Stimulated activated naive CD8-positive, alpha-beta T cell treated with anti-CD3 and anti-CD28 coated beads, Interleukin-15, amount 100 ng/mL, for 72 hours (primary cell): ENCODE data around the gene NEFH.

Experiments
- ATAC-seq: fragments of 150-1000 bp; cut with Tn5 transposase; 2 replicates; pipeline ENCODE4 v1.10.0; 2021; ENCODE audit warnings: mild to moderate bottlenecking, moderate library complexity
- DNase-seq, 2 donors: peaks; one replicate each; pipeline ENCODE4 v3.0.0; 2021 to 2022
- H3K27ac Mint-ChIP-seq, 2 donors: one replicate each; pipeline ENCODE4 v1.8.0; 2022; ENCODE audit warnings: mild to moderate bottlenecking in 2 of 2, mixed read lengths in 2 of 2, moderate library complexity in 2 of 2
- H3K27me3 Mint-ChIP-seq: one replicate; pipeline ENCODE4 v1.8.0; 2022; ENCODE audit warnings: mixed read lengths
- H3K4me1 Mint-ChIP-seq: one replicate; pipeline ENCODE4 v1.8.0; 2022; ENCODE audit warnings: mild to moderate bottlenecking, mixed read lengths
- H3K4me3 Mint-ChIP-seq, 2 donors: one replicate each; pipeline ENCODE4 v1.8.0; 2022; ENCODE audit warnings: mild to moderate bottlenecking in 2 of 2, mixed read lengths in 2 of 2, moderate library complexity in 1 of 2
- H3K9me3 Mint-ChIP-seq, 2 donors: one replicate each; pipeline ENCODE4 v1.8.0; 2022; ENCODE audit warnings: mixed read lengths in 2 of 2

The NEFH gene

GRCh38 chr22:29451863-29452262 is 28.2 kb upstream of the NEFH start:
- ATAC-seq (no peak), DNase-seq (no peak)
- Mint-ChIP-seq H3K27me3 (no peaks in the 10 kb centered on the region), H3K4me1 (no peaks in the 10 kb centered on the region), H3K27ac (peak overlapping the region in 1 of 2 donors; percentile 22), H3K9me3 (no peaks in the 10 kb centered on the region), H3K4me3 (no peak overlapping the region)

- no peak for DNase-seq
- Mint-ChIP-seq H3K27ac (no peak overlapping the region), H3K9me3 (no peaks in the 10 kb centered on the region), H3K4me1 (no peaks in the 10 kb centered on the region), H3K4me3 (no peak overlapping the region), H3K27me3 (no peaks in the 10 kb centered on the region)
- ATAC-seq, result no peak
Measured at GRCh38 chr22:29454276-29454675, 25.7 kb upstream of the NEFH start.

DNA sequence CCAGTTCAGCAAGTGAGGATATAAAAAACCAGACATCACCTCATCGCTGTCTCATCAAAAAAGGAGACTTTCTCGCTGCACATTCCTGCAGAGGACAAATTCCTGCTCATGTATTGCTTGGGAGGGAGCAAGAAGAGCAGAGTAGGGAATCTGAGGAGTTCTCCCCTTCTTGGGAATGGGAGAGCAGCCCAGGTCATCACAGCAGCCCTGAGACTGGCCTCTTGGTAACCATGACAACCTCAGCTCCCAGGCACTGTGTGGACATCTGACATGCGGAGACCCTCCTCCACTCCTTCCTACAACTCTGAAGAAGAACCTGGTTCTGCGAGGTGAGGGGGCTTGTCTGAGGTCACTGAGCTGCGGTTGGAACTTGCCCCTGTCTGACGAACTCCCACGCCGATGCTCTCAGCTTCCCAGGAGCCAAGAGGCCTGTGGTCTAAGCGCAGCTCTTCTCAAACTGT is 23.8 kb upstream of the NEFH start:
- H3K27ac Mint-ChIP-seq, result no peak overlapping the region
- ATAC-seq (no peak), DNase-seq (no peak)
- H3K4me3 Mint-ChIP-seq, result no peak overlapping the region
- no peaks in the 10 kb centered on the region for H3K4me1 Mint-ChIP-seq
- no peaks in the 10 kb centered on the region for H3K9me3 Mint-ChIP-seq
- H3K27me3 Mint-ChIP-seq, result no peaks in the 10 kb centered on the region

- H3K4me1 Mint-ChIP-seq, result no peaks in the 10 kb centered on the region
- DNase-seq, result no peak
- ATAC-seq, result peak; percentile 58
- no peak overlapping the region for H3K4me3 Mint-ChIP-seq
- H3K27me3 Mint-ChIP-seq, result no peaks in the 10 kb centered on the region
- H3K27ac Mint-ChIP-seq, result no peak overlapping the region
- no peaks in the 10 kb centered on the region for H3K9me3 Mint-ChIP-seq
Measured at GRCh38 chr22:29457730-29458129, 22.3 kb upstream of the NEFH start.

DNA sequence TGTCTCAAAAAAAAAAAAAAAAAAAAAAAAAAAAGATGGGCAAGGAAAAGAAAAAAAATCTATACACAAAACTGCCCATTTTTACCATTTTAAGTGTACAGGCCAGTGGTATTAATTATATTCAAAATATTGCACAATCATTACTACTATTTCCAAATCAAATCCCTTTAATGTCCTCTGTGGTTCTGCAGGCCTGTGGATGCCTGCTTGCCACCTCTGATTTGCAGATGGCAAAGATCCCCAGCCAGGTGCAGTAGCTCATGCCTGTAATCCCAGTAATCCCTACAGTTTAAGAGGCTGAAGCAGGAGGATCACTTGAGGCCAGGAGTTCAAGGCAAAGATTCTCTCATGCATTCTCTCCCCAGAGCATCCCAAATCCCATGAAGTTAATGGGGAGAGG is 21.5 kb upstream of the NEFH start:
- H3K9me3 Mint-ChIP-seq, result no peaks in the 10 kb centered on the region
- DNase-seq (no peak), ATAC-seq (no peak)
- H3K4me1 Mint-ChIP-seq, result no peaks in the 10 kb centered on the region
- H3K27ac Mint-ChIP-seq, result no peak overlapping the region
- H3K4me3 Mint-ChIP-seq, result no peak overlapping the region
- no peaks in the 10 kb centered on the region for H3K27me3 Mint-ChIP-seq

GRCh38 chr22:29459773-29460172 is 20.2 kb upstream of the NEFH start:
- ATAC-seq, result no peak
- Mint-ChIP-seq H3K4me1 (no peaks in the 10 kb centered on the region), H3K27ac (no peak overlapping the region), H3K27me3 (no peaks in the 10 kb centered on the region), H3K4me3 (no peak overlapping the region), H3K9me3 (no peaks in the 10 kb centered on the region)
- no peak for DNase-seq

DNA sequence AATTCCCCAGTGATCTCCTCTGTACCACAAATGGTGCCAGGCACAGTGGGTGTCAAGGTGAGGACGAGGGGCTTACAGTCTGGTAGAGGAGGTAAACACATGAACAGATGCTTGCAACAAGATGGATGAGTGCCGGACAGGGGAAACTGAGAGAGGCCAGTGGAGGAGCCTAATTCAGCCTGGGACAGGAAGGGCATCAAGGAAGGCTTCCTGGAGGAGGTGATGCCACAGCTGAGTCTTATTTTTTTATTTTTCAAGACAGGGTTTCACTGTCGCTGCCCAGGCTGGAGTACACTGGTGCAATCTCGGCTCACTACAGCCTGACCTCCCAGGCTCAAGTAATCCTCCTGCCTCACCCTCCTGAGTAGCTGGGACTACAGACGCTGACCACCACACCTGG is 18.8 kb upstream of the NEFH start:
- Mint-ChIP-seq H3K9me3 (no peaks in the 10 kb centered on the region), H3K27me3 (no peaks in the 10 kb centered on the region), H3K4me3 (no peak overlapping the region), H3K27ac (no peak overlapping the region), H3K4me1 (no peaks in the 10 kb centered on the region)
- DNase-seq (no peak), ATAC-seq (no peak)

- Mint-ChIP-seq H3K4me3 (no peak overlapping the region), H3K27ac (no peak overlapping the region), H3K9me3 (no peaks in the 10 kb centered on the region), H3K4me1 (no peaks in the 10 kb centered on the region), H3K27me3 (peaks cover under 1% of the 10 kb centered on the region)
- ATAC-seq, result no peak
- no peak for DNase-seq
Measured at GRCh38 chr22:29463629-29464028, 16.4 kb upstream of the NEFH start.

- no peaks in the 10 kb centered on the region for H3K9me3 Mint-ChIP-seq
- H3K27me3 Mint-ChIP-seq, result peaks cover 9% of the 10 kb centered on the region
- no peak overlapping the region for H3K4me3 Mint-ChIP-seq
- no peaks in the 10 kb centered on the region for H3K4me1 Mint-ChIP-seq
- DNase-seq (no peak), ATAC-seq (no peak)
- peak overlapping the region in 1 of 2 donors; percentile 52 for H3K27ac Mint-ChIP-seq
Measured at GRCh38 chr22:29464581-29464980, 15.4 kb upstream of the NEFH start.

GRCh38 chr22:29469755-29470154 is 10.3 kb upstream of the NEFH start:
- H3K4me1 Mint-ChIP-seq, result peaks cover 5% of the 10 kb centered on the region
- H3K9me3 Mint-ChIP-seq, result no peaks in the 10 kb centered on the region
- peak overlapping the region; percentile 56 to 67 for H3K4me3 Mint-ChIP-seq
- DNase-seq (no peak), ATAC-seq (no peak)
- no peak overlapping the region for H3K27ac Mint-ChIP-seq
- peaks cover 53% of the 10 kb centered on the region for H3K27me3 Mint-ChIP-seq

- no peak overlapping the region for H3K27ac Mint-ChIP-seq
- peak; percentile 70 to 74 for DNase-seq
- H3K4me3 Mint-ChIP-seq, result peak overlapping the region; percentile 56 to 67
Measured at GRCh38 chr22:29470159-29470855, 9.7 kb upstream of the NEFH start.

DNA sequence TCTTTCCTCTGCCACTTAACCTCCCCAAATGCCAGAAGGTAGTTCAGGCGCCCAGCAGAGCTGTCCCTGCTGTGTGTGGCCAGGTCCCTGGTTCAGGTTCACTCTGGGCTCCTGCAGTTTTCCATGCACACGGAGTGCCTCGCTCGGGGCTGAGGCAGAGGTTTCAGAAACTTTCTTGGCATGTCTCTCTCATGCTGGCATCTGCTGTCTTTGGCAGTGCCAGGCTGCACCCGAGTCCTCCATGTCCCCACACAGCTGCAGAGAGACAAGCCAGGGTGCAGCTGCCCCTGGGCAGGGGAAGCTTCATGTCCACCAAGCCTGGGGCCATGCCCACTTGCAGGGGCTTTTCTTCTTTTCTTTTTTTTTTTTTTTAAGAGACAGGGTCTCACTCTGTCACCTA is 7.0 kb upstream of the NEFH start:
- Mint-ChIP-seq H3K27me3 (peaks cover 79% of the 10 kb centered on the region), H3K4me3 (no peak overlapping the region)

More at GRCh38 chr22:29470159-29470855, 9.7 kb upstream of the NEFH start:
- H3K9me3 Mint-ChIP-seq, result no peaks in the 10 kb centered on the region
- peak; percentile 96 for ATAC-seq
- peaks cover 5% of the 10 kb centered on the region for H3K4me1 Mint-ChIP-seq
- peaks cover 53% of the 10 kb centered on the region for H3K27me3 Mint-ChIP-seq

GRCh38 chr22:29475550-29475949 is 4.5 kb upstream of the NEFH start:
- no peak overlapping the region for H3K4me3 Mint-ChIP-seq
- no peak for ATAC-seq

More for the DNA sequence above, 7.0 kb upstream of the NEFH start:
- peaks cover 5% of the 10 kb centered on the region for H3K4me1 Mint-ChIP-seq
- no peaks in the 10 kb centered on the region for H3K9me3 Mint-ChIP-seq
- DNase-seq (no peak), ATAC-seq (no peak)
- no peak overlapping the region for H3K27ac Mint-ChIP-seq

DNA sequence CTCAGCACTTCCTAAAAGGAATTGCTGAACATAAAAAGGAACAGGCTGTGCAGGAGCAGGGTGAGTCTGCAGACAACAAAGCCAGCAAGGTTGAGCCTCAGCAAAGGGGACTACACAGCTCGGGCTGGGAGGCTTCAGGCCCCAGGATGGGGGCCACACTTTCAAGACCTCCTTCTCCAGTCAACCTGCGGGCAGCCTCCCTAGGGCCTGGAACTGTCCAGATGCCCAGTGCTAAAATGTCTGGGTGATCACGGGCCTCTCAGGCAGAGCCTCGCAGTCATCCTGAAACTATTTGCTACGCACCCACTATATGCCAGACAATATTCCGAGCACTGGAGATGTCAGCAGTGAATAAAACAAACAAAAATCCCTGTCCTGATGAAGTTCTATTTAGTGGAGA is 3.9 kb upstream of the NEFH start:
- Mint-ChIP-seq H3K4me3 (no peak overlapping the region), H3K4me1 (peaks cover 18% of the 10 kb centered on the region), H3K27ac (no peak overlapping the region), H3K27me3 (peaks cover 90% of the 10 kb centered on the region), H3K9me3 (no peaks in the 10 kb centered on the region)
- DNase-seq, result no peak
- no peak for ATAC-seq

More at GRCh38 chr22:29475550-29475949, 4.5 kb upstream of the NEFH start:
- no peaks in the 10 kb centered on the region for H3K9me3 Mint-ChIP-seq
- no peak overlapping the region for H3K27ac Mint-ChIP-seq
- H3K4me1 Mint-ChIP-seq, result peaks cover 17% of the 10 kb centered on the region
- no peak for DNase-seq
- H3K27me3 Mint-ChIP-seq, result peaks cover 89% of the 10 kb centered on the region

DNA sequence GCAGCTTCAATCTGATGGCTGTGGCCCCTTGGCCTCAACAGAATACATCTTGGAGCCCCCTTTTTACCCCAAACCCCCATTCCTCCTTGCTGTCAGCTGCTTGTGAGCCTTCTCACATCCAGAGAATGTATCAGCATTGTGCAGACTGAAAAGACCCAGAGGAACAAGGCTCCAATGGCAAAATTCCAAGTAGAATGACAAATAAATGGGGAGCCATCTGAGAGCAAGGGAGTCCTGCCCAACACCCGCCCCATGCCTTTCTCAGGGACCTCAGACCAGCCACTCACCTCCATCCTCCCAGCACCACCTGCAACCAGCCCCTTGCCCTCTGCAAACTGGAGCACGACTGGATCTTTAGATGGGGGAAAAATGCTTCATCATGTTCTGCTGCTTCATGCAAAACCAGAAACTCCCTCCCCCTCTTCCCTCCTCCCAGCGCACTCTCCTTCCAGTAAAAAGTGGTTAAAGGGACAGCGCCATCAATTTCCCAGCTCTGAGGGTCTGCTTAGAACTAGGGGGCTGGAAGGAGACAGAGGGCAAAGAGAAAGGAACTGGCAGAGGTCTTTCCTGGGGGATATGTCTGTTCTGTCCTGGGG is 2.2 kb upstream of the NEFH start:
- H3K4me1 Mint-ChIP-seq, result peaks cover 30% of the 10 kb centered on the region
- H3K27me3 Mint-ChIP-seq, result peaks cover 87% of the 10 kb centered on the region
- no peaks in the 10 kb centered on the region for H3K9me3 Mint-ChIP-seq
- DNase-seq (no peak), ATAC-seq (no peak)
- no peak overlapping the region for H3K4me3 Mint-ChIP-seq
- H3K27ac Mint-ChIP-seq, result no peak overlapping the region

GRCh38 chr22:29478326-29479276 is 1.4 kb upstream of the NEFH start:
- peak in 1 of 2 donors; percentile 16 for DNase-seq
- H3K27ac Mint-ChIP-seq, result no peak overlapping the region
- ATAC-seq, result no peak
- H3K4me3 Mint-ChIP-seq, result no peak overlapping the region
- peaks cover 30% of the 10 kb centered on the region for H3K4me1 Mint-ChIP-seq
- H3K27me3 Mint-ChIP-seq, result peaks cover 79% of the 10 kb centered on the region
- H3K9me3 Mint-ChIP-seq, result no peaks in the 10 kb centered on the region
